HG03457 (cell line): ENCODE measurements around the gene OR6B2.
"Not testable (repeated sequence)": the region's sequence is repeated elsewhere in the genome, so short reads cannot be mapped to it uniquely, and the experiment has no call there.

Experiments used
- ATAC-seq: cut with Tn5 transposase; IDR thresholded peaks from one replicate; pipeline ENCODE4 v1.9.1; 2021; ENCODE audit warnings: moderate number of reproducible peaks; ENCODE audit not compliant: unreplicated experiment

Gene OR6B2

GRCh38 chr2:240030379-240031094, at the start of gene OR6B2:
OR6B2 (minus strand) TSS chr2:240030429; CDS start chr2:240030429, 0 bp downstream.
- no peak for ATAC-seq

- no peak for ATAC-seq
Observed at GRCh38 chr2:240078631-240079030, 48.4 kb upstream of the OR6B2 start.

- ATAC-seq: no peak
Observed at GRCh38 chr2:240077442-240077841, 47.2 kb upstream of the OR6B2 start.

GRCh38 chr2:240074545-240074944, 44.3 kb upstream of the OR6B2 start:
- no peak for ATAC-seq

- ATAC-seq: no peak
Observed at GRCh38 chr2:240070907-240071306, 40.7 kb upstream of the OR6B2 start.

- ATAC-seq: no peak
Observed at GRCh38 chr2:240069829-240070228, 39.6 kb upstream of the OR6B2 start.

GRCh38 chr2:240068193-240068592, 38.0 kb upstream of the OR6B2 start:
- no peak for ATAC-seq

- ATAC-seq: no peak
Observed at GRCh38 chr2:240066489-240066888, 36.3 kb upstream of the OR6B2 start.

GRCh38 chr2:240064898-240065297, 34.7 kb upstream of the OR6B2 start:
- no peak for ATAC-seq

GRCh38 chr2:240060977-240061591, 30.9 kb upstream of the OR6B2 start:
- ATAC-seq: no peak

GRCh38 chr2:240056678-240057077, 26.4 kb upstream of the OR6B2 start:
- ATAC-seq: no peak

- ATAC-seq: no peak
Observed at GRCh38 chr2:240055177-240055917, 25.1 kb upstream of the OR6B2 start.

- ATAC-seq: no peak
Observed at GRCh38 chr2:240053173-240054155, 23.2 kb upstream of the OR6B2 start, which contains the start of gene OR6B3. OR6B3 (minus strand) TSS chr2:240053521.

- no peak for ATAC-seq
Observed at GRCh38 chr2:240052524-240052923, 22.3 kb upstream of the OR6B2 start.

- no peak for ATAC-seq
Observed at GRCh38 chr2:240051697-240052096, 21.5 kb upstream of the OR6B2 start.

- no peak for ATAC-seq
Observed at GRCh38 chr2:240050278-240050677, 20.0 kb upstream of the OR6B2 start.

GRCh38 chr2:240048237-240048636, 18.0 kb upstream of the OR6B2 start:
- no peak for ATAC-seq

- ATAC-seq: no peak
Observed at GRCh38 chr2:240045098-240045497, 14.9 kb upstream of the OR6B2 start.

- not testable (repeated sequence) for ATAC-seq
Observed at GRCh38 chr2:240044096-240044495, 13.9 kb upstream of the OR6B2 start.

- ATAC-seq: no peak
Observed at GRCh38 chr2:240043279-240043989, 13.2 kb upstream of the OR6B2 start.
